GM12872 (cell line): ENCODE data around the gene STK32A.
A peak's percentile ranks its signal among the peaks of the same experiment; 100 is the strongest.

Experiments
- TF ChIP-seq, protein P1 (sequence below): IDR thresholded peaks from 3 replicates; pipeline ENCODE4 v1.5.1; 2011; ENCODE audit warnings: low read depth, mild to moderate bottlenecking, low read length, moderate library complexity; ENCODE audit not compliant: insufficient read depth

The STK32A gene

DNA sequence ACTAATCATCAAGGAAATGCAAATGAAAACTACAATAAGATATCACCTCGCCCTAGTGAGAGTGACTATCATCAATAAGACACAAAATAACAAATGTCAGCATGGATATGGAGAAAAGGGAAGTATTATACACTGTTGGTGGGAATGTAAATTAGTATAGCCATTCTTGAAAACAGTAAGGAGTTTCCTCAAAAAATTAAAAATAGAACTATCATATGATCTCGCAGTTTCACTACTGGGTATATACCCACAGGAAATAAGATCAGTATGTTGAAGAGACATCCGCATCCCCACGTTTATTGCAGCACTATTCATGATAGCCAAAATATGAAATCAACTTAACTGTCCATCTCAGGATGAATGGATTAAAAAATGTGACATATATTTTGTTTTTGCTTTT, 31.6 kb upstream of the STK32A start:
- TF ChIP-seq, protein P1, sequence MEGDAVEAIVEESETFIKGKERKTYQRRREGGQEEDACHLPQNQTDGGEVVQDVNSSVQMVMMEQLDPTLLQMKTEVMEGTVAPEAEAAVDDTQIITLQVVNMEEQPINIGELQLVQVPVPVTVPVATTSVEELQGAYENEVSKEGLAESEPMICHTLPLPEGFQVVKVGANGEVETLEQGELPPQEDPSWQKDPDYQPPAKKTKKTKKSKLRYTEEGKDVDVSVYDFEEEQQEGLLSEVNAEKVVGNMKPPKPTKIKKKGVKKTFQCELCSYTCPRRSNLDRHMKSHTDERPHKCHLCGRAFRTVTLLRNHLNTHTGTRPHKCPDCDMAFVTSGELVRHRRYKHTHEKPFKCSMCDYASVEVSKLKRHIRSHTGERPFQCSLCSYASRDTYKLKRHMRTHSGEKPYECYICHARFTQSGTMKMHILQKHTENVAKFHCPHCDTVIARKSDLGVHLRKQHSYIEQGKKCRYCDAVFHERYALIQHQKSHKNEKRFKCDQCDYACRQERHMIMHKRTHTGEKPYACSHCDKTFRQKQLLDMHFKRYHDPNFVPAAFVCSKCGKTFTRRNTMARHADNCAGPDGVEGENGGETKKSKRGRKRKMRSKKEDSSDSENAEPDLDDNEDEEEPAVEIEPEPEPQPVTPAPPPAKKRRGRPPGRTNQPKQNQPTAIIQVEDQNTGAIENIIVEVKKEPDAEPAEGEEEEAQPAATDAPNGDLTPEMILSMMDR, result no peak

DNA sequence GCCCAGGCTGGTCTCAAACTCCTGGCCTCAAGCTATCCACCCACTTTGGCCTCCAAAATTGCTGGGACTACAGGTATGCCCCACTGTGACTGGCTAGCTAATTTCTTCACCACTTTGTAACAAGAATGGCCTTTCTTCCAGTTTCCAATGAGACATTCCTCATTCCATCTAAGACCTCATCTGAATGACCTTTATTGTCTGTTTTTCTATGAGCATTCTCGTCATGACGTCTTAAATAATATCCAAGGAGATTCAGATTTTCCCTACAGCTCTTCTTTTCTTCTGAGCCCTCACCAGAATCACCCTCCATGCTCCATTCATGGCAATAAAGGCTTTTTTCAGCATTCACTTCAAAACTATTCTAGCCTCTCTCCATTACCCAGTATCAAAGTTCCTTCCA, 30.2 kb upstream of the STK32A start:
- TF ChIP-seq, protein P1, result no peak

DNA sequence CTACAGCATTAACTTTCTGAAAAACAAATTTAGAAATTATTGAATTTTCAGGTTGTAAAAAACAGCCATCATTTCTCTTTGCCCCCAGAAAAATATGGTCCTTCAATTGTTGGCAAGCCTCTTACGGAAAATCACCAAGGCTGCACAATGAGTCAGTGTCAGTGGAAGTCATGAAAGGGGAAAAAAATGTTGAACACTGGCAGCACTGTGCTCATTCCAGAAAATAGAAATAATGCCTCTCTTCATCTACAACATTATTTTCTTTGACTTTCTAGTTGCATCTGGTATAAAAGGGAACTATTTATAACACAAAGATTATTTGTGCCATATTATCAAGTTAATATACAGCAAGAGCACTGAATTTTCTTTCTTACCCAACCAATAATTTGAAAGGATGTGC, 26.7 kb upstream of the STK32A start:
- TF ChIP-seq, protein P1, result no peak

DNA sequence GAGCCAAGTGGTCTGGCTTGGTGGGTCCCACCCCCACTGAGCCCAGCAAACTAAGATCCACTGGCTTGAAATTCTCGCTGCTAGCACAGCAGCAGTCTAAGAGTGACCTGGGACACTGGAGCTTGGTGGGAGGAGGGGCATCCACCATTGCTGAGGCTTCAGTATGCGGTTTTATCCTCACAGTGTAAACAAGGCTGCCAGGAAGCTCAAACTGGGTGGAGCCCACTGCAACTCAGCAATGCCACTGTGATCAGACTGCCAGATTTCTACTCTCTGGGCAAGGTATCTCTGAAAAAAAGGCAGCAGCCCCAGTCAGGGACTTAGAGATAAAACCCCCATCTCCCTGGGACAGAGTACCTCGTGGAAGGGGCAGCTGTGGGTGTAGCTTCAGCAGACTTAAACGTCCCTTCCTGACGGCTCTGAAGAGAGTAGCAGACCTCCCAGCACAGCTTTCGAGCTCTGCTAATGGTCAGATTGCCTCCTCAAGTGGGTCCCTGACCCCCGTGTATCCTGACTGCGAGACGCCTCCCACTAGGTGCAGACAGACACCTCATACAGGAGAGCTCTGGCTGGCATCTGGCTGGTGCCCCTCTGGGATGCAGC, 18.2 kb upstream of the STK32A start:
- TF ChIP-seq, protein P1, result no peak

DNA sequence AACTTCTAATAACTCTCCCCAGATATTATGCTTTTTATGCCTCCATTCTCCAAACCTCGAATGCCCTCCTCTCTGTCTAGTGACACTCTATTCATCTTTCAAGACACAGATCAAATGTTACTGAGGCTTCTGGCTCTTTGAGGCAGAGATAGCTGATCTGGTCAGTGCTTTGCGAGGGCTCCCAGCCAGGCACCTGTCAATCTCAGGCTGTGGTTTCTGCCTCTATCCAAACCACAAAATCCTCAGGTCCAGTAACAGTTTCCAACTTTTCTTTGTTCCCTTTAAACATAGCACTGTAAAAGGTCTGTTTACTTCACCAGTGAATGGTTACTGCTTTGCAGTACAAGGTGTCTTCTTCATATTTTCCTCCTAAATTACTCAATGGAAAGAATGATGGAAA, 11.5 kb upstream of the STK32A start:
- TF ChIP-seq, protein P1, result no peak

DNA sequence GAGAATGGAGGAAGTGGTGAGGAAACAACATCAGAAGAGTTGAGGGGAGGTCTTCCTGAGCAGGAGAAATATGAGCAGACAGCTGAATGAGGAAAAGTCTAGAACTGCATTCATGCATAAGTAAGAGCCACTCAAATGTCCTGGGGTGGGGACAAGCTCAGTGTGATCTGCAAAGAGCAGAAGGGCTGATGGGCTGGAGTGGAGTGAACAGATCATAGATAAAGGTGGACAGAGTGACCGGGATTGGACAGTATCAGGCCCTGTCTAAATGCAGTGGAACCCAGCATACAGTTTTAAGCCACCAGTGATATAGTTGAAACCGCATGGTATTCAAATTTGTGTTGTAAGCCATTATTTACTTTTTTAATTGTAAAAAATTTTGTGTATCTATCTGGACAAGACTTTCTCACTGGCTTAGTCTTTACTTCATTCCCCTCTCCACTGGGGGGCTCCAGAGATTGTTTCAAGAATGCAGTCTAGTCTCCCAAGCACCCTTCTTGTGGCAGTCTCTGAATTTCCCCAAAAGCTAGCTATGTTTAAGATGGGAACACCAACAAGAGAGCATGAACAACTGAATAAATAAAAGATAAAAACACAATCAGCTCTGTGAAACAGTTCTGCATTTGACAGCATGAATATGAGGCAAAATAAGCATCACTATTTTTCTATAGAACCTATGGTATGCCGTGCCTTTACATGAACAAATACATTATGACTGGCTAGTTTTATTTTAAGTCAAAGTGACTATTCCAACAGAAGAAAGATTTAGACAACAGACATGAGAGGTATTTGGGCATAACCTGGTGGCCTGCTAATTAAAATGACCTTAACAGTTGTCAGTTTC, 10.7 kb upstream of the STK32A start:
- TF ChIP-seq, protein P1, result peak; percentile 50

DNA sequence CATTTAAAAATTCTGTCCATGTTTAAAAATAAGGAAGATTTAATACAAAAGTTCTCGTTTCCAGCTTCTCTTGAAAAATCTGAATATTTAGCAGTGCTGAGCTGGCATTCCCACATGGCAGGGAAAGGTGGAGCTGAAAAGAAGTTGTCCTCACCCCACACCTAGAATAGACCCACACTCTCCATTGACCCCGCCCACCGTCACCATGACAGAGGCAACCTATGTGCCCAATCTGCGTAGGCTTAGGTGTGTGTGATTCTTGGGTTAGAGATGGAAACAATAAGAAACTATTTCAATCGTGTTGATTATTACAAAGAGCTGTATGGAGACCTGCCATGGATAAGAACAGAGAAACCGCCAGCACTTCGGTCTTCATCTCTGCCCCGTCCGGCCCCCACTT, 8.9 kb upstream of the STK32A start:
- TF ChIP-seq, protein P1, result no peak
